CD1c-positive myeloid dendritic cell (primary cell): Measurements from ENCODE around the gene CEACAM16.

Experiments used
- DNase-seq: peaks from one replicate; pipeline ENCODE4 v3.0.0-alpha.2; 2016; ENCODE audit errors: extremely low spot score

Gene CEACAM16

DNA sequence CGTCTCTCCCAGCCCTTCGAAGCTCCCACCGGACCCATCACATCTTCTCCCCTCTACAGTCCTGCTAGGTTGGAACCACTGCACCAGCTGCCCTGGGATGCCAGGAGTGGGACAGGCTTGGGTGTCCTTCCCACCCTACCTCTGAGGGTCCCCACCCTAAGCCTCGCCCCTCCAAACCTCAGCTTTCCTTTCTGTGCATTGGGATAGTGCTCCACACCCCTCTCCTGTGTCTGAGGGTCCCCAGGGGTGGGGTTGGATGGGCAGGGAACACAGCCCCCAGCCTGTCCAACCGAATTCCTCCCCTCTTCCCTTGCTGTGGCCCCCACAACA lies 47.6 kb downstream of the CEACAM16 start:
- DNase-seq = no peak

DNA sequence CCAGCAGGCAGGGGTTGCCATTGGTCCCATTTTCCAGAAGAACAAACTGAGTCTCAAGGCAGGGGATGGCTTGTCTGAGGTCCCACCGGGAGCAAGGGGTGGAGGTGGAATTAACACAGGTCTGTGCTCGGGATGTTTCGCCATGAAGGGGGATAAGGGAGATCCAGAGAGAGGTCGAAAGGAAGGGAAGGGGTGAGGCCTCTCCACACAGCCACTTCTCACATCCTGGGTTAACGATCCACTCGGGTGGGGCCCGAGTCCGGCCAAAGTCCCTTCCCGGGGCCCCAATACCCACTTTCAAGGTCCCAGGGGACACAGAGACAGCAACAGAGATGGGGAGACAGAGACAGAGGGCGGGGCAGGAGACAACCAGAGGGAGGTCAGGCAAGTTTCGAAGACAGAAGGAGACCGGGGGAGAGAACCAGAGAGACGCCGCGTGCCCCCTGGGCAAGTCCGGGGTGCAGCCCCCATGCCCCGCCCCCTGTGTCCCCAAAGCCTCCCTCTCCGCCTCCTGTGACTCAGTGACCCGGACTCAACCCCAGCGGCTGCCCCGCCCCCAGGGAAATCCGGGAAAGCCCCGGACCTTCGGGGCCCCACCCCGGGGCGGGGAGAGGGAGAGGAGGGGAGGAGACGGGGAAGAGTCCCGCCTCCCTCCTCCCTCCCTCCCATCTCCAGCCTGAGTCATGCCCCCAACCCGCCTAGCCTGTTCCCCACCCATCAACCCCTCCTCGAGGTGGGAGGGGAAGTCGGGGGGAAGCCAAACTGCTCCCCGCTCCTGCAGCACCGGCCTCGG lies 48.2 kb downstream of the CEACAM16 start:
- DNase-seq = peak; percentile 96

DNA sequence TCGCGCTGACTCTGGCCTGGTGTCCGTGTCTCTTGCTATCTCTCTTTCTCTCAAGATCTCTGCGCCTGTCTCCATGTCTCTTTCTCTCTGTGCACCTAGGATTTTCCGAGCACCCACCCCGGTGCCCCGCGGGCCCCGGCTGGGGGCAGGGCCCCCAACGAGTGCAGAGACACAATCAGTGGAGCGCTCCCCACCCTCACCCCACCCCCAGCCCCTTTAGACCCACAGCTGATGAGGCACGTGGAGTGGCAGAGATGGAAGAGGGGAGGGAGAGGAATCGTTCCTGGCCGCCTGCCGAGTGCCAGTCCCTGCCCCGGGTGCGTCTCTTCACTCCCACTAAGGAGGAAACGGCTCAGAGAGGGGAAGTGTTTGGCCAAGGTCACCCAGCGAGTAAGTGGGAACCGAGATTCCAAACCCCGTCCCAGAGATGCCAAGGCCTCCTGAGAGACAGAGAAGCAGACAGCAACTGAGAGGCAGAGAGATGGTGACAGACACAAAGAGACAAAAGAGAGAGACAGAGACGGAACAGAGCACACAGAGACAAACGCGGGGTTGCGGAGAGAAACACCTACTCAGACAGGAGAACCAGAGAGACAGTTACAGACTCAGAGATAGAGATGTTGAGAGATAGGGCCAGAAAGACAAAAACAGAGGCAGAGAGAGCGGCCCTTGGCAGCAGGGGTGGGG lies 48.9 kb downstream of the CEACAM16 start:
- DNase-seq = peak; percentile 95

DNA sequence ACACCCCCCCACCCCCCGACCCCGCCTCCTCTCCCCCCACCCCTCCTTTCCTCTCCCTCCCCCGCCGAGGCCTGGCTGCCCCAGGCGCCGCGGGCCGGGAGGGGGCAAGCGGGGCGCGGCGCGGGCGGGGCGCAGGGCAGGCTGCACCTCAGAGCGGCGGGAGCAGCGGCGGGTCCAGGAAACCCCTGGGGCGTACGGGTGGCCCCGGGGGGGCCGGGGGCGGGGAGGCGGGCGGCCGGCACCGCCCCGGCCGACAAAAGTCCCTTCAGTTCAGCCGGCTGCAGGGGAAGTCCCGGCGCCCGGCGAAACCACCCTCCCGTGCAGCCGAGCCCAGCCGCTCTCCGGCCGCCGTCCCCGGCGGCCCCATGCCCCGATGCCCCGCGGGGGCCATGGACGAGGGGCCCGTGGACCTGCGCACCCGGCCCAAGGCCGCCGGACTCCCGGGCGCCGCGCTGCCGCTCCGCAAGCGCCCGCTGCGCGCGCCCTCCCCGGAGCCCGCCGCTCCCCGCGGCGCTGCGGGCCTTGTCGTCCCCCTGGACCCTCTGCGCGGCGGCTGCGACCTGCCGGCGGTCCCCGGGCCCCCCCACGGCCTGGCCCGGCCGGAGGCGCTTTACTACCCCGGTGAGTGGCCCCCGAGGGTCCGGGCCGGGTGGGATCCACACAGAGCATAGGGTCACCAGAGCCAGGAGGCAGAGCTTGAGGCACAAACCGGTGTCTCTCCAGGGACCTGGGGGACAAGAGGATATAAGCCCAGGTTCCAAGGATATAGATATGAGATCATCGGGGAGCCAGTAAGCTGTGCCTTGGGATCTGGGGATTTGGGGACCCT lies 49.7 kb downstream of the CEACAM16 start, which contains the start of gene BCL3:
Gene BCL3 (plus strand): TSS at position 283 of the 829 bp plus-strand sequence. CDS start 83 bp downstream, at position 366.
- peak; percentile 80 for DNase-seq

DNA sequence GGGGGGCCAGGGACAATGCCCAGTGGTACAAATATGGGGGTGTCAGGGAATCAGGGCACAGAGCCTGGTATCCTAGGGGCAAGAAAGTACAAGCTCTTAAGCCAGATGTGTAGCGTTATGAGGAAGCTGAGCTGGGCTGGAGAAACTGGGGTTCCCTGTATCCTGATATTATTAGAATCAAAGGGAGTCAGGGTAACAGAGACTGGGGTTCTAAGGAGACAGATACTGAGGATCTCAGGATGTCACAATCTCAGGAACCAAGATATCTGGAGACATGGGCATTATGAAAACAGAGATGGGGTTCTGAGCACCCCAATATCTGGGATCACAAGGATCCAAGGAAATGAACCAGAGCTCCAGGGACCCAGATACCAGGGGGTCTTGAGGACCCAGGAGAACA lies 50.3 kb downstream of the CEACAM16 start:
- no peak for DNase-seq

DNA sequence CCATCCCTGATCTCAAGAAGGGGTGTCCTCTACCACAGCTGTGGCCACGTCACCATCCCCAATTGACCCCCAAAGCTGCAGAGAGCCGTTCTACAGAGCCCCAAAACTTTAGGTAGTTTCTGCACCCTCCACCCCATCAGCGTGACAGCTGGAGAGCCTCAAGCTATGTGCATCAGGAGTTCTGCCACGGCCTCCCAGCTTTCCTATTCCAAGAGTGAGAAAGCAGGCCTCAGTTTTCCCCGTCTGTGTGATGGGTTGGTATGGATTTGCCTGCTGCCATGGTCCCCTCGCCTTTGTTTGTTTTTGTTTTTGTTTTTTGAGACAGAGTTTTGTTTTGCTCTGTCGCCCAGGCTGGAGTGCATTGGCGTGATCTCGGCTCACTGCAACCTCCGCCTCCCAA lies 51.0 kb downstream of the CEACAM16 start:
- DNase-seq = no peak

DNA sequence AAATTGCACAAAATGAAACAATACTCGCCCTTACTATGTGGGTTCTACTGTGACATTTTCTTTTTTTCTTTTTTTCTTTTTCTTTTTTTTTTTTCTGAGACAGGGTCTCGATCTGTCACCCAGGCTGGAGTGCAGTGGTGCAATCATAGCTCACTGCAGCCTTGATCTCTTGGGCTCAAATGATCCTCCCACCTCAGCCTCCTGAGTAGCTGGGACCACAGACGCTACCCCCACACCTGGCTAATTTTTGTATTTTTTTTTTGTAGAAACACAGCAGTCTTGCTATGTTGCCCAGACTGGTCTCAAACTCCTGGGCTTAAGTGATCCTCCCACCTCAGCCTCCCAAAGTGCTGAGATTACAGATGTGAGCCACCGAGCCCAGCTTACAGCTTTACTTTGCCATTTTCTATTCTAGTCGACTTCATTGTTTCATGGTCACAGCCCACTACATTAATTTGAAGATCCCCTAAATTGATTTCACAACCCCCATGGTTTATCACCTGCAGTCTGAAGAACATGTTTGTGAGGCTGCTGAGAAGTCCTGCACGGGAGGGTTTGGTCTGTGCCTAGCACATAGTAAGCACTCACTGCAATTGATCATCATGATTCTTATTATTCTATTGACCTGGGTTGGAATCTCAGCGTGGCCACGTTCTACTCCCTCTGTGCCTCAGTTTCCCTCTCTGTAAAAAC lies 53.3 kb downstream of the CEACAM16 start:
- no peak for DNase-seq

DNA sequence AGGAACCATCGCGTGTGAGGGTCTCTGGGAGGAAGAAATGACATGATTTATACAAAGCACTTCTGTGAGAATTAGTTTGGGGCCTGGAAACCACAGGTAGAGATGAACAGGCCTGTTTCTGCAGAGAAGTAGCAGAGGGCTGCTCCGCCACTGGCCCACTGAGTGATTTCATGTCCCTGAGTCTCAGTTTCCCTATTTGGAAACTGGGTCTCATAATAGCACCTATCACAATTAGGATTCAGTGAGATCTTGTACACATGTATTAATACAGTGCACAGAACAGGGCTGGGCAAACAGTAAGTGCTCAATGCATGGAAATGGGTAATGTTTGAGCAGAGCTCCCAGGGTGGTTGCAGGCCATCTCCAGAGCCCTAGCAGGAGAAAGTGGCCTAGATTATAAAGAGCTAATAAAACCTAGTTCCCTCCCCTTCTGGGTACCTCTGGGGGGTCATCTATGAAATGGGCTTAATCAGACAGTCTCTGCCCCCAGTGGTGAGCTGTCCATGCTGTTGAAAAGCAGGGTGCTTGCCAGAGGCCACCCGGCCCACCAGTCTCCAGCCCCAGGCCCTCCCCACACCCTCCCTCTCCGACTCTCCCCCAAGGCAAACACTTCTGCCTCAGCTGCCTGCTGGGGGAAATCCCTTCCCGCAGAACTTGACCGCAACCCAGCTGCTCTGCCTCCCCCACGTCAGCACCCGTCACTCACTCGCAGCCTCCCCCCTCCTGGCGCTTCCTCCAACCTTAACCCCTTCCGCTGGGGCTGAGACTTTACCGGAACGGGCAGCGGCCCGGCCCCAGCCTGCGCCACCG lies 54.1 kb downstream of the CEACAM16 start:
- DNase-seq = peak; percentile 95

DNA sequence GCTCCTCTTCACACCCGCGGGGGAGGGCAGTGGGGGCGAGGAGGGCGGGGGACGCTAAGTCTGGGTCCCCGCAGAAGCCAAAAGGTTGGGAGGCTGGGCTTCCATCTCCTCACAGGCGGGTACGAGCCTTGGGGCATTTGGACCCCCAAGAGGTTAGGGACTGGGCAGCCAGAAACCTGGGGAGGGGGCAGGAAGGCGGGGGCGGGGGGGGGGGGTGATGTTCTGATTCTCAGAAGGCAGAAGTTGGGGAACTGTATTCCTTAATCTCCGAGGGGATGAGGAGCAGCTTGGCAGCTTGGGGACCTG lies 54.6 kb downstream of the CEACAM16 start:
- DNase-seq = no peak

DNA sequence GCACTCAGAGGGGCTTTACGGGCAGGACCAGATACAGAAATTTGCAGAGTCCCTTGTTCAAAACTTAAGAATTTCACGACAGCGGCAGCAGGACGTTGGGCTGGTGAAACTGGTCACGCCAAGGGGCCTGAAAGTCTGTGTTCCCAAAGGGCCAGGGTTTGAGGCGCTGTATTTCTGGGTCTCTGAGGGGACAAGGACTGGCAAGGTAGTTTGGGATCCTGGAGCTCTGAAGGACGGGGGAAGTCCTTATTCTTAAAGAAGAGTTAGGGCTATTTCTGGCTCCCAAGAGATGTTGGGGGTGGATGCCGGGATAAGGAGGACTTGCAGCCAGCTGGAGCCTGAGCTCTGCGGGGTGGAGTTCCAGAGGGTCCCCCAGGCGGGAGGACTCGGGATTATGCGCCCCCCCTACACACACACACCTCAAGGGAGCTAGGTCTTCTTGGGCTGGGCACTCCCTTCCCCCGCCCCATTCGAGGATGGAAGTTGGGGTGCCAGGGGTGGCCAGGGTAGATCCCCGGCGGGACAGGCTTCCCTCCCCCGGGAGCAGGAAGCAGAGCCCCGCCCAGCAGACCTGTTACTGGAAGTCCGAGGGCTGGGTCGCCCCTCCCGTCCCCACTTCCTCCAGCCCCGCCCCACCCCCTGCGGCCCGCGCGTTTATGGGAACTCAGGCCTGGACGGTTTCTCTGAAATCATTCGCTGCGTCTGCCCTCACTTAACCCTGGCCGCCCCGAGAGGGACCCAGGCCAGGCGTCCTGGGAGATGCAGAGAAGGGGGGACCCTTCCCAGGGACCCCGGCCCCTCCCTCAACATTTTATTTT lies 55.2 kb downstream of the CEACAM16 start:
- peak; percentile 89 for DNase-seq

DNA sequence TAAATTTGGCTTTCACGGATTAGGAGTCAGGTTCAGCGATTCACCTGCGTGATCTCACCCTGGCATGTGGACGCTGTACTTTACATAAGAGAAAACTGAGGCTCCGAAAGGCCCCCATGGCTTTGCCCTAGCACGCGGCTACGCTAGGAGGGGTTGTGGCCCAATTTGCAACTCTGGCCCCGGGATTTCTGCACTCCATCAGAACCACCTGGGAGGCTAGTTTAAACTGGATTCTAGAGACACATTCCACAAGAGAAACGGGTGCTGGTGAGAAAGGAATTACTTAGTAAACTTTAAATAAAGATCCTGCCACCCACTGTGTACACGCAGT lies 55.8 kb downstream of the CEACAM16 start:
- DNase-seq = no peak

DNA sequence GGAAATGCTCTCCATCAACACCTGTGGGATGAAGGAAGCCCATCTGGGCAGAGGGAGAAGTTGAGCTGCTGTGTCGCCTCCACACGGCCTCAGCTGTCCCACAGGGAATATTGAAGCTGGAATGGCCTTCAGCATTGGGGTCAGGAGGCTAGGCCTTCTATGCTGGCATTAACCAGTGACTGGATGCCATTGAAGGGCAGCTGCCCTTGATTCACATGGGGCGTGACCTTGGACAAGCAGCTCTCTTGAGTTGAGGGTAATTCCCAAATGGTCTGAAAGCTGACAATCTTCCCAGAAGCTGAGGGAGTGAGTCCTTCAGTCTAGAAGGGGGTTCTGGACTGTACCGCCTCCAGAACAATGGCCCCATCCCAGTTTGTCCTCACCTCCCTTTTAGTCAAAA lies 56.3 kb downstream of the CEACAM16 start:
- no peak for DNase-seq

DNA sequence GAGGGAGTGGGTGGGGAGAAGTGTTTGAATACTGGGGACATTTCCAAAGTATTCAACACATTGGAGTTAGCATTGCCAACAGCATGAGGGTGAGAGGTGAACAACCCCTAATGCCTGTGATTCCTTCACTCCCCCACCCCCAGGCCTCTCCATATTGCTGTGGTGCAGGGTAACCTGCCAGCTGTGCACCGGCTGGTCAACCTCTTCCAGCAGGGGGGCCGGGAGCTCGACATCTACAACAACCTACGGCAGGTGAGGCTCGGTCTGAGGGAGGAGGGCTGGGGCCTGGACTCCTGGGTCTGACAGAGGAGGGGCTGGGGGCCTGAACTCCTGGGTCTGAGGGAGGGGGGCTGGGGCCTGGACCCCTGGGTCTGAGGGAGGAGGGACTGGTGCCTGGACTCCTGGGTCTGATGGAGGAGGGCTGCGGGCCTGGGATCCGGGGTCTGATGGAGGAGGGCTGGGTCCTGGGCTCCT lies 57.2 kb downstream of the CEACAM16 start:
- no peak for DNase-seq

DNA sequence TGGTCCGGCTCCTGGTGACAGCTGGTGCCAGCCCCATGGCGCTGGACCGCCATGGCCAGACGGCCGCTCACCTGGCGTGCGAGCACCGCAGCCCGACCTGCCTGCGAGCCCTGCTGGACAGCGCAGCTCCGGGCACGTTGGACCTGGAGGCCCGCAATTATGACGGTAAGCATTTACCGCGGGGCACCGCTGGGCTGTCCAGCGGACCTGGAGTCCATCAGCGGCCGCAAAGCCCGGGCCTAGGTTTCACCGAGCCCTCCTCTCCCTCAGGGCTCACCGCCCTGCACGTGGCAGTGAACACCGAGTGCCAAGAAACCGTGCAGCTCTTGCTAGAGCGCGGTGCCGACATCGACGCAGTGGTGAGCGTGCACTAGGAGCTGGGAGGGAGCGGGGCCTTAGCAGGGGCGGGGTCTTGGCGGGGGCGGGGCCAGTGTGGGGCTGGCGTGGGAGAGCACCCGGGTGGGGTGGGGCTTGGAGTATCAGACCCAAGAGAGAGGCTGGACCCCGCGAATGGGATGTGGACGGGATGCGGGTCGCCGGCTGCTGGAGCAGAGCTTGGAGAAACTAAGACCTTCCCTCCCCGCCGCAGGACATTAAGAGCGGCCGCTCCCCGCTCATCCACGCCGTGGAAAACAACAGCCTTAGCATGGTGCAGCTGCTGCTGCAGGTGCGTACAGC lies 58.2 kb downstream of the CEACAM16 start:
- DNase-seq = no peak

DNA sequence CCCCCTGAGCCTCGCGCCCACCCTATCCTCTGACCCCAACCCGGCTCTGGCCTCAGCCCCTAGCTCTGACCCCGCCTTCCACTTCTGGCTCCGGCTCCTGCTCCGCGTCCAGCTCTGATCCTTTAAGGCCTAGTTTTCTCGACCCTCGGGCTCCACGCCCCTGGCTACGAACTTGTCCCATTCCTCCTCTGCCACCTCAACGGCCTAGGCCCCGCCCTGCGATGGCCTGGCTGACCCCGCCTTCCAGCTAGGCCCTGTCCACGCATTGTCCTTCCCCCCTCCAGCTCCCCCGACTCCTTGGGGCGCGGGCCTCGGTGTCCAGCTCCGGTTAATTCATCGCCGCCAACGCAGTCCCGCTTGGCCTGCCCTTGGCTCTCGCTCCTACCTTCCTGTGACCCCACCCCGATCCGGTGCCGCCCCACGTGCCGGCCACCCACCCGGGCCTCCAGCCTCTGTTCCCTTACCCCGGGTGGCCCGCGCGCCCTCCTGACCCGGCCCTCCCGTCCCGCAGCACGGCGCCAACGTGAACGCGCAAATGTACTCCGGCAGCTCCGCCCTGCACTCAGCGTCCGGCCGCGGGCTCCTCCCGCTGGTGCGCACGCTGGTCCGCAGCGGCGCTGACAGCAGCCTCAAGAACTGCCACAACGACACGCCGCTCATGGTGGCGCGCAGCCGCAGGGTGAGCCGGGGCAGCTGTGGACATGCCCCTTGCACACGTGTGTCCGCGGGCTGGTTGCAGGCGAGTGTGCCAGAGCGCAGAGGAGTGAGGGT lies 59.0 kb downstream of the CEACAM16 start:
- DNase-seq = no peak

DNA sequence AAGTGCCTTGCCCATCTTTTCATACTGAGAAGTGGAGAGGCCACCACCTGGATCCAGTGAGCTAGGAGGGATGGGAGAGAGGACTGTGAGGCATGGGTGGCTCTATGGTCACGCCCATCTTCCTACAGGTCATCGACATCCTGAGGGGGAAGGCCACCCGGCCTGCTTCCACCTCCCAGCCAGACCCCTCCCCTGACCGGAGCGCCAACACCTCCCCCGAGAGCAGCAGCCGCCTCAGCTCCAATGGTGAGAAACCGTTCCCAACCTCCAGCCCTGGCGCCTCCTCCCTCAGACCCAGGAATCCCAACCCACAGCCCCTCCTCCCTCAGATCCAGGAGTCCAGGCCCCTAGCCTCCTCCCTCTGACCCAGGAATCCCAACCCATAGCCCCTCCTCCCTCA lies 59.6 kb downstream of the CEACAM16 start:
- DNase-seq = no peak

DNA sequence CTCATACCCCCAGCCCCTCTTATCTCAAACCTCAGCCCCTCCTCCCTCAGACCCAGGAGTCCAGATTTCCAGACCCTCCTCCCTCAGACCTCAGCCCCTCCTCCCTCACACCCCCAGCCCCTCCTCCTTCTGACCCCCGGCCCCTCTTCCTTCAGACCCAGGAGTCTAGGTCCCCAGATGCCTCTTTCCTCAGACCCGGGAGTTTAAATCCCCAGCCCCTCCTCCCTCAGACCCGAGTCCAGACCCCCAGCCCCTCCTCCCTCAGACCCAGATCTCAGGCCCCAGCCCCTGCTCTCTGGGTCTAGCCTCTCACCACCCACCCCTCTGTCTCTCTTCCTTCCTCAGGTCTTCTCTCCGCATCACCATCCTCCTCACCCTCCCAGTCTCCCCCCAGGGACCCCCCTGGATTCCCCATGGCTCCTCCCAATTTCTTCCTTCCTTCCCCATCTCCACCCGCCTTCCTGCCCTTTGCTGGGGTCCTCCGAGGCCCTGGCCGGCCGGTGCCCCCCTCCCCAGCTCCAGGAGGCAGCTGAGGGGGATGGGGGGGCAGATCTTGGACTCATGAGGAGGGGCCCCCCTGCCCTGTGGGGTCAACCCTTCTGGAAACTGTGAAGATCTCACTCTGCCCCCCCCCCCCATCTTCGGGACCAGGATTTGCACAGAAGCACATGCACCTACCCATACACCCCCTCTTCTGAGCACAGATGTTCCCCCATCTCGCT lies 60.3 kb downstream of the CEACAM16 start:
- DNase-seq = no peak
